Measurements from ENCODE around the gene TFR2. TPM values are rescaled to one million over a fixed set of nuclear protein-coding genes. Genes with fewer than 3 reads are reported as not detected.

Gene TFR2
- total and polyA plus RNA-seq, 9 of the 15 experiments (the other 6 are each of a cell fraction or from before 2014, with no cell fraction given) = 3.8 to 123 (median 51.1) TPM

GRCh38 chr7:100585511-100586265 lies 55.7 kb downstream of the TFR2 start, which contains the start of gene LRCH4 (continued):
- TF ChIP-seq MNT (conservative IDR thresholded peaks at IDR 0.05) (peak; percentile 54 to 85; a peak in 3 of 4 replicates), RFX7 (CRISPR knock-in tag; IDR thresholded peaks at IDR 0.05) (no peak), ZNF224 (CRISPR knock-in tag; IDR thresholded peaks at IDR 0.05) (no peak), MEIS2 (IDR thresholded peaks at IDR 0.05; ENCODE audit: partially characterized antibody) (peak; percentile 72), OTX1 (CRISPR knock-in tag; IDR thresholded peaks at IDR 0.05) (peak; percentile 89), HDGF (IDR thresholded peaks at IDR 0.05) (no peak), ARHGAP35 (IDR thresholded peaks at IDR 0.05; ENCODE audit: partially characterized antibody) (no peak), PHF21A (IDR thresholded peaks at IDR 0.05; ENCODE audit: borderline replicate concordance, low read depth) (peak; percentile 47; the same call in 1 of the 2 replicates), SP2 (IDR thresholded peaks at IDR 0.05; ENCODE audit: extremely low read depth, low read depth, low read length, poor library complexity, severe bottlenecking) (no peak), ZBTB5 (IDR thresholded peaks at IDR 0.05) (0 out of 2 replicates have a peak, but pooled peaks have one; percentile 30), CCNT2 (IDR thresholded peaks at IDR 0.05; ENCODE audit: borderline replicate concordance, extremely low read depth, insufficient read length, low read depth, low read length) (peak; percentile 86), USF1 (CRISPR knock-in tag; IDR thresholded peaks at IDR 0.05) (peak; percentile 67; the same call in 1 of the 2 replicates), EGR1 (conservative IDR thresholded peaks at IDR 0.05) (peak; percentile 89), ZNF384 (IDR thresholded peaks at IDR 0.05; ENCODE audit: low read depth, low read length) (no peak), TBP (optimal IDR thresholded peaks at IDR 0.05; ENCODE audit: low read depth, low read length) (peak; percentile 95), E4F1 (CRISPR knock-in tag; IDR thresholded peaks at IDR 0.05; ENCODE audit: borderline replicate concordance) (no peak), THAP12 (CRISPR knock-in tag; IDR thresholded peaks at IDR 0.05) (peak; percentile 96), PCBP2 (IDR thresholded peaks at IDR 0.05; ENCODE audit: low read depth, low read length, poor library complexity, severe bottlenecking) (peak; percentile 65)

Data from K562 (cell line).